MM.1S (cell line): ENCODE data around the gene CCDC40.

Experiments
- EZH2 ChIP-seq: fragments of 300-600 bp; sonication (generic); optimal IDR thresholded peaks from 2 replicates; pipeline ENCODE3; 2017; ENCODE audit warnings: low read depth, mild to moderate bottlenecking, antibody characterized with exemption, low read length, mixed read lengths
- EZH2phosphoT487 ChIP-seq: fragments of 300-600 bp; sonication (generic); IDR thresholded peaks from 2 replicates; pipeline ENCODE4 v1.6.1; 2018; ENCODE audit warnings: antibody characterized with exemption, low read length
- TF ChIP-seq, protein P1 (sequence below): fragments of 300-600 bp; sonication (generic); IDR thresholded peaks from 2 replicates; pipeline ENCODE4 v1.5.1; 2016; ENCODE audit warnings: antibody characterized with exemption, low read length, mixed read lengths

DNA sequence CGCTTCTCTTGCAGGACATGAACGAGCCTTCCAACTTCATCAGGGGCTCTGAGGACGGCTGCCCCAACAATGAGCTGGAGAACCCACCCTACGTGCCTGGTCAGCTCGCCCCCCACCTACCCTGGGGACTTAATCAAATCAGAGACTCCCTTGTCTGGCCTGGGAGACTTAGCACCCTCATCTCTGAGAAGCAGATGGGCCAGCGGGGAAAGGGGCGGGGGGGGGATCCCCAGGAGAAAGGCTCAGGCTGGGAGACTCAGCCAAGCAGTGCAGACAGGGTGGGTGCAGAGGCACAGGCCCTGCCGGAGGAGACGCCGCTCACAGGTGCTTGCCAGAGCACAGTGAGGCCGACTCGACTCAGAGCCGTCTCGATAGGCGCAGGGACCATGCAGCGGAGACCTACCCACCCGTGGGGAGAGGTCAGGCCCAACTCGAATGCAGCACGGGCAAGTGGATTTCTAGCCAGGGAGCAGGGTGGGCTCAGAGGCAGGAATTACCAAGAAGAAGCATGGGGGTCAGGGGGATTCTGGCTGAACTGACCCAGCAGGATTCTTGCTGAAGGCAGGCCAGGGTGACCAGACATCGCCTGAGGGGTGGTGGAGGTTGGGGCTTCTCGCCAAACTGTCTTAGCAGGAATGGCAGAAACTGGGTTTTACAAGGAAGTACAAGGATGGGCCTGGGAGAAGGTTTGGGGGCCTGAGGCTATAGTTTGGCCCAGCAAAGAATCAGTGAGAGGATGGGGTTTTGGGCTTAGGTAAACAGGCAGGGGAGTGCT is 74.7 kb downstream of the CCDC40 start:
- TF ChIP-seq EZH2 (no peak), EZH2phosphoT487 (no peak)
- TF ChIP-seq, protein P1, sequence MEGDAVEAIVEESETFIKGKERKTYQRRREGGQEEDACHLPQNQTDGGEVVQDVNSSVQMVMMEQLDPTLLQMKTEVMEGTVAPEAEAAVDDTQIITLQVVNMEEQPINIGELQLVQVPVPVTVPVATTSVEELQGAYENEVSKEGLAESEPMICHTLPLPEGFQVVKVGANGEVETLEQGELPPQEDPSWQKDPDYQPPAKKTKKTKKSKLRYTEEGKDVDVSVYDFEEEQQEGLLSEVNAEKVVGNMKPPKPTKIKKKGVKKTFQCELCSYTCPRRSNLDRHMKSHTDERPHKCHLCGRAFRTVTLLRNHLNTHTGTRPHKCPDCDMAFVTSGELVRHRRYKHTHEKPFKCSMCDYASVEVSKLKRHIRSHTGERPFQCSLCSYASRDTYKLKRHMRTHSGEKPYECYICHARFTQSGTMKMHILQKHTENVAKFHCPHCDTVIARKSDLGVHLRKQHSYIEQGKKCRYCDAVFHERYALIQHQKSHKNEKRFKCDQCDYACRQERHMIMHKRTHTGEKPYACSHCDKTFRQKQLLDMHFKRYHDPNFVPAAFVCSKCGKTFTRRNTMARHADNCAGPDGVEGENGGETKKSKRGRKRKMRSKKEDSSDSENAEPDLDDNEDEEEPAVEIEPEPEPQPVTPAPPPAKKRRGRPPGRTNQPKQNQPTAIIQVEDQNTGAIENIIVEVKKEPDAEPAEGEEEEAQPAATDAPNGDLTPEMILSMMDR: no peak
